Retinal pigment epithelial cell (primary cell): Measurements from ENCODE around the gene SCARB1.

Source experiments
- DNase-seq: peaks from one replicate; pipeline ENCODE4 v3.0.0-alpha.2; 2010; ENCODE audit warnings: low read depth
- H3K4me3 ChIP-seq: 2 replicates; pipeline ENCODE4 v1.5.1; 2011; ENCODE audit warnings: mild to moderate bottlenecking, low read length, control low read depth, moderate library complexity
- CTCF ChIP-seq: conservative IDR thresholded peaks from 2 replicates; pipeline ENCODE4 v1.5.1; 2011; ENCODE audit warnings: low read depth, low read length, control low read depth, inconsistent platforms

Gene SCARB1

GRCh38 chr12:124827588-124828184 lies 36.0 kb downstream of the SCARB1 start:
- no peak overlapping the region for H3K4me3 ChIP-seq
- TF ChIP-seq CTCF, result no peak

GRCh38 chr12:124824195-124824594 lies 39.5 kb downstream of the SCARB1 start:
- H3K4me3 ChIP-seq, result no peak overlapping the region
- no peak for DNase-seq
- no peak for TF ChIP-seq CTCF

More at GRCh38 chr12:124827588-124828184, 36.0 kb downstream of the SCARB1 start:
- no peak for DNase-seq

- no peak overlapping the region for H3K4me3 ChIP-seq
- no peak for DNase-seq
- no peak for TF ChIP-seq CTCF
Observed at GRCh38 chr12:124823272-124823970, 40.2 kb downstream of the SCARB1 start.

- no peak for TF ChIP-seq CTCF
Observed at GRCh38 chr12:124822218-124822617, 41.4 kb downstream of the SCARB1 start.

GRCh38 chr12:124821252-124822200 lies 42.1 kb downstream of the SCARB1 start:
- no peak overlapping the region for H3K4me3 ChIP-seq
- no peak for DNase-seq
- no peak for TF ChIP-seq CTCF

More at GRCh38 chr12:124822218-124822617, 41.4 kb downstream of the SCARB1 start:
- H3K4me3 ChIP-seq, result no peak overlapping the region
- no peak for DNase-seq

- DNase-seq, result no peak
- H3K4me3 ChIP-seq, result no peak overlapping the region
- no peak for TF ChIP-seq CTCF
Observed at GRCh38 chr12:124820199-124820598, 43.5 kb downstream of the SCARB1 start.
